Smooth muscle cell (in vitro differentiated cells): ENCODE data around the gene DIPK1A. TPM values are rescaled to one million over a fixed set of nuclear protein-coding genes. Genes with fewer than 3 reads are reported as not detected.

ENCODE experiments used
- DNase-seq: peaks from one replicate; lab custom pipeline; 2025; ENCODE audit not compliant: unreplicated experiment; lab: John Stamatoyannopoulos, UW
- H2AFZ ChIP-seq: fragments of 200-600 bp; sonication (generic); 2 replicates; pipeline ENCODE4 v1.6.0; 2016; ENCODE audit warnings: antibody characterized with exemption, low read depth, mild to moderate bottlenecking
- H3F3A ChIP-seq: fragments of 200-600 bp; sonication (generic); 2 replicates; pipeline ENCODE4 v1.6.0; 2017; ENCODE audit warnings: antibody characterized with exemption, low read depth
- H3K27ac ChIP-seq: fragments of 200-600 bp; sonication (generic); 2 replicates; pipeline ENCODE4 v1.5.1; 2016; ENCODE audit warnings: low read depth, mild to moderate bottlenecking
- H3K27me3 ChIP-seq: fragments of 200-600 bp; sonication (generic); 2 replicates; pipeline ENCODE4 v1.6.1; 2016; ENCODE audit warnings: low read depth, mild to moderate bottlenecking
- H3K36me3 ChIP-seq: fragments of 200-600 bp; sonication (generic); 2 replicates; pipeline ENCODE4 v1.5.1; 2016; ENCODE audit warnings: low read depth
- H3K4me1 ChIP-seq: fragments of 200-600 bp; sonication (generic); 2 replicates; pipeline ENCODE4 v1.5.1; 2016; ENCODE audit warnings: low read depth
- H3K4me2 ChIP-seq: fragments of 200-600 bp; sonication (generic); 2 replicates; pipeline ENCODE4 v1.6.0; 2016; ENCODE audit warnings: mild to moderate bottlenecking
- H3K4me3 ChIP-seq: fragments of 200-600 bp; sonication (generic); 2 replicates; pipeline ENCODE4 v1.5.1; 2016; ENCODE audit warnings: mild to moderate bottlenecking
- H3K79me2 ChIP-seq: fragments of 200-600 bp; sonication (generic); 2 replicates; pipeline ENCODE4 v1.6.0; 2016; ENCODE audit warnings: low read depth, mild to moderate bottlenecking
- H3K9ac ChIP-seq: fragments of 200-600 bp; sonication (generic); 2 replicates; pipeline ENCODE4 v1.6.0; 2016; ENCODE audit warnings: low read depth
- H3K9me3 ChIP-seq: fragments of 200-600 bp; sonication (generic); replicated peaks from 2 replicates; pipeline ENCODE4 v1.5.1; 2016; ENCODE audit warnings: low read depth
- H4K20me1 ChIP-seq: fragments of 200-600 bp; sonication (generic); 2 replicates; pipeline ENCODE4 v1.6.0; 2016; ENCODE audit warnings: low read depth
- CTCF ChIP-seq: fragments of 200-600 bp; sonication (generic); IDR thresholded peaks from 2 replicates; pipeline ENCODE4 v1.5.1; 2017; ENCODE audit warnings: borderline replicate concordance, mild to moderate bottlenecking, antibody characterized with exemption; ENCODE audit not compliant: insufficient read depth, poor library complexity, severe bottlenecking
- WGBS: methylation state at CpG from one replicate; pipeline ENCODE4 v1.1.7; 2016; ENCODE audit warnings: low lambda C conversion rate; 5-methylcytosine and 5-hydroxymethylcytosine counted together
- polyA plus RNA-seq: library from polyadenylated mRNA; unstranded; fragments of >200 nt; fragmentation: Nextera tagmentation; extraction: Ambion mirVana; gene quantifications from 2 replicates; pipeline ENCODE4 v1.2.1, GENCODE V29; 2016
- total RNA-seq: library from RNA; depleted of rRNA; stranded (reverse); fragments of >200 nt; gene quantifications from 2 replicates; pipeline ENCODE4 v1.2.3, GENCODE V29; 2014

The DIPK1A gene
- total and polyA plus RNA-seq, 2 experiments from 2014 or later = 7.3 to 8.3 TPM

GRCh38 chr1:92951141-92951582 lies 10.1 kb downstream of the DIPK1A start:
- Histone ChIP-seq H3K36me3 (no peaks in the 10 kb centered on the region), H2AFZ (peak overlapping the region; percentile 90), H3K9me3 (no peaks in the 10 kb centered on the region), H4K20me1 (no peaks in the 10 kb centered on the region), H3K79me2 (no peaks in the 10 kb centered on the region), H3K4me3 (no peak overlapping the region), H3K4me1 (peaks cover 13% of the 10 kb centered on the region), H3F3A (no peaks in the 10 kb centered on the region), H3K9ac (peak overlapping the region; percentile 48), H3K4me2 (peak overlapping the region; percentile 55), H3K27me3 (no peaks in the 10 kb centered on the region), H3K27ac (peak overlapping the region; percentile 80)
- DNase-seq = no peak
- WGBS = 27% methylated on average over 4 of the region's 4 CpGs
- TF ChIP-seq CTCF = no peak

DNA sequence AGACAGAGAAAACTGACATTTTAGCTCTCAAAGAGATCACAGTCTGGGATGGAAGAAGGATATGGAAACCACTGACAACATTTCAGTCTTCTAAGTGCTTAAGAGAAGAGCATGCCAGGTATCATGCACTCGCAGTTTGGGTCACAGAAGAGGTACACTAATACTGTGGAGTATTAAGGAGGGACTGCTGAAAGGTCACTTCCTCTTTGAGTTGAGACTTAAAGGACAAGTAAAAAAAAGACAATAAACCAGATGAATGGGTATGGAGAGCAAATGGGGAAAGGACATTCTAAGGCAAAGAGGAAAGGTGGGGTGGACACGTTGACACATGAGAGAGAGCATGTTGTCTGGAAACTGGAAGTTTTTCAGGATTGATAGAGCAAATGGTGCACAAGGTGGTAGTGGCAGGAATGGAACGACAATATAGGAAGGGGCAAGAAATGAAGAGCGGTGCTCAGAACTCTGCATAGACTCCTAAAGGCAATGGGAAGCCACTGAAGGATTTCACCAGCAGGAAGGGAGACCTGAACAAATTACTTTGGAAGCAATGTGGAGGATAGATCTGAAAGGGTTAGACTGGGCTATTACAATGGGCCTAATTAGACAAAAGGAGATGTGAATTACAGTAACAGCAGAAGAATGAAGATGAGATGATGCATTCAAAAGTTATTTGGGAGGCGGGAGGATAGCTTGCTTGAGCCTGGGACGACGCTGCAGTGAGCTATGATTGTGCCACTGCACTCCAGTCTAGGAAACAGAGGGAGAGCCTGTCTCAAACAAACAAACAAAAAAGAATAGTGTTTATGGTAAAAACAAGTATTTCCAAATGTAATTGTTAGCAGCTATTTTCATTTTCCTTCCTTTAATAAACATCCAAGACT lies 11.1 kb downstream of the DIPK1A start:
- no peak for TF ChIP-seq CTCF
- H3K27ac ChIP-seq = peak overlapping the region; percentile 80
- H3K79me2 ChIP-seq = no peaks in the 10 kb centered on the region
- H4K20me1 ChIP-seq = no peaks in the 10 kb centered on the region
- 58% methylated on average over 7 of the region's 7 CpGs for WGBS
- no peaks in the 10 kb centered on the region for H3F3A ChIP-seq
- peaks cover 13% of the 10 kb centered on the region for H3K4me1 ChIP-seq
- peak overlapping the region; percentile 41 for H2AFZ ChIP-seq
- H3K4me3 ChIP-seq = no peak overlapping the region
- no peaks in the 10 kb centered on the region for H3K27me3 ChIP-seq
- no peaks in the 10 kb centered on the region for H3K36me3 ChIP-seq
- H3K9ac ChIP-seq = no peak overlapping the region
- no peaks in the 10 kb centered on the region for H3K9me3 ChIP-seq
- peak overlapping the region; percentile 55 for H3K4me2 ChIP-seq
- no peak for DNase-seq

- H3K9ac ChIP-seq = no peak overlapping the region
- peaks cover 13% of the 10 kb centered on the region for H3K4me1 ChIP-seq
- no peak overlapping the region for H3K27ac ChIP-seq
- no peaks in the 10 kb centered on the region for H3K27me3 ChIP-seq
- no peaks in the 10 kb centered on the region for H3K79me2 ChIP-seq
- no peak overlapping the region for H3K4me2 ChIP-seq
- no peak overlapping the region for H3K4me3 ChIP-seq
- WGBS = 94% methylated on average over 1 of the region's 1 CpG
- H3K36me3 ChIP-seq = no peaks in the 10 kb centered on the region
- TF ChIP-seq CTCF = no peak
- no peaks in the 10 kb centered on the region for H3F3A ChIP-seq
- no peak overlapping the region for H2AFZ ChIP-seq
- no peaks in the 10 kb centered on the region for H4K20me1 ChIP-seq
- no peaks in the 10 kb centered on the region for H3K9me3 ChIP-seq
- no peak for DNase-seq
Observed at GRCh38 chr1:92948071-92948470, 13.2 kb downstream of the DIPK1A start.
